Measurements from ENCODE around the gene ASH1L.

ASH1L gene

GRCh38 chr1:155529109-155529508, 33.5 kb downstream of the ASH1L start:
- no peak for TF ChIP-seq FOXP2 (optimal IDR thresholded peaks at IDR 0.05; ENCODE audit: borderline replicate concordance, extremely low read depth, extremely low read length, insufficient read depth)
- no peak for TF ChIP-seq REST (IDR thresholded peaks at IDR 0.05; ENCODE audit: insufficient read depth in 1 of 2, low read depth in 2 of 2, low read length in 2 of 2)
- TF ChIP-seq TAF1 (IDR thresholded peaks at IDR 0.05; ENCODE audit: borderline replicate concordance, insufficient read depth, low read length): no peak
- no peak for TF ChIP-seq POLR2AphosphoS5 (IDR thresholded peaks at IDR 0.05; ENCODE audit: low read depth, low read length)
- TF ChIP-seq SIN3A (IDR thresholded peaks at IDR 0.05; ENCODE audit: borderline replicate concordance, insufficient read depth, low read length): no peak

GRCh38 chr1:155527677-155528076, 34.9 kb downstream of the ASH1L start:
- no peak for TF ChIP-seq SIN3A (IDR thresholded peaks at IDR 0.05; ENCODE audit: borderline replicate concordance, insufficient read depth, low read length)
- no peak for TF ChIP-seq FOXP2 (optimal IDR thresholded peaks at IDR 0.05; ENCODE audit: borderline replicate concordance, extremely low read depth, extremely low read length, insufficient read depth)
- TF ChIP-seq REST (IDR thresholded peaks at IDR 0.05; ENCODE audit: insufficient read depth in 1 of 2, low read depth in 2 of 2, low read length in 2 of 2): no peak
- no peak for TF ChIP-seq TAF1 (IDR thresholded peaks at IDR 0.05; ENCODE audit: borderline replicate concordance, insufficient read depth, low read length)
- TF ChIP-seq POLR2AphosphoS5 (IDR thresholded peaks at IDR 0.05; ENCODE audit: low read depth, low read length): no peak

GRCh38 chr1:155526356-155526755, 36.2 kb downstream of the ASH1L start:
- TF ChIP-seq TAF1 (IDR thresholded peaks at IDR 0.05; ENCODE audit: borderline replicate concordance, insufficient read depth, low read length) (no peak), POLR2AphosphoS5 (IDR thresholded peaks at IDR 0.05; ENCODE audit: low read depth, low read length) (no peak), SIN3A (IDR thresholded peaks at IDR 0.05; ENCODE audit: borderline replicate concordance, insufficient read depth, low read length) (no peak), FOXP2 (optimal IDR thresholded peaks at IDR 0.05; ENCODE audit: borderline replicate concordance, extremely low read depth, extremely low read length, insufficient read depth) (no peak), REST (IDR thresholded peaks at IDR 0.05; ENCODE audit: insufficient read depth in 1 of 2, low read depth in 2 of 2, low read length in 2 of 2) (no peak)

GRCh38 chr1:155522069-155522468, 40.5 kb downstream of the ASH1L start:
- TF ChIP-seq REST (IDR thresholded peaks at IDR 0.05; ENCODE audit: insufficient read depth in 1 of 2, low read depth in 2 of 2, low read length in 2 of 2) (no peak), POLR2AphosphoS5 (IDR thresholded peaks at IDR 0.05; ENCODE audit: low read depth, low read length) (no peak), SIN3A (IDR thresholded peaks at IDR 0.05; ENCODE audit: borderline replicate concordance, insufficient read depth, low read length) (no peak), TAF1 (IDR thresholded peaks at IDR 0.05; ENCODE audit: borderline replicate concordance, insufficient read depth, low read length) (no peak), FOXP2 (optimal IDR thresholded peaks at IDR 0.05; ENCODE audit: borderline replicate concordance, extremely low read depth, extremely low read length, insufficient read depth) (no peak)

GRCh38 chr1:155518484-155518883, 44.1 kb downstream of the ASH1L start:
- TF ChIP-seq POLR2AphosphoS5 (IDR thresholded peaks at IDR 0.05; ENCODE audit: low read depth, low read length) (no peak), TAF1 (IDR thresholded peaks at IDR 0.05; ENCODE audit: borderline replicate concordance, insufficient read depth, low read length) (no peak), REST (IDR thresholded peaks at IDR 0.05; ENCODE audit: insufficient read depth in 1 of 2, low read depth in 2 of 2, low read length in 2 of 2) (no peak), FOXP2 (optimal IDR thresholded peaks at IDR 0.05; ENCODE audit: borderline replicate concordance, extremely low read depth, extremely low read length, insufficient read depth) (no peak), SIN3A (IDR thresholded peaks at IDR 0.05; ENCODE audit: borderline replicate concordance, insufficient read depth, low read length) (no peak)

Data from PFSK-1 (cell line).